ENCODE measurements around the gene TREH.

TREH gene

DNA sequence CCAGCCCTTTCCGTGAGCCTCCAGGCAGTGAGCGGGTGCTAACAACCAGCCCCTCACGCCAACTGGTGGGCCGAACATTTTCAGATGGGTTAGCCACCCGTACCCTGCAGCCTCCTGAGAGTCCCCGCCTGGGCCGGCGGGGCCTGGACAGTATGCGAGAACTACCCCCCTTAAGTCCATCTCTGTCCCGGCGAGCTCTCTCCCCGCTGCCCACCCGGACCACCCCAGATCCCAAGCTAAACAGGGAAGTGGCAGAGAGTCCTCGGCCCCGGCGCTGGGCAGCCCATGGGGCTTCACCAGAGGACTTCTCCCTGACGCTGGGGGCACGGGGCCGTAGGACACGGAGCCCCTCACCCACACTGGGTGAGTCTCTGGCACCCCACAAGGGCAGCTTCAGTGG lies 51.4 kb downstream of the TREH start:
- CTCF ChIA-PET: no interaction called here
- DNase-seq (ENCODE audit: low spot score): no peak
- POLR2A ChIA-PET (ENCODE audit: low non-redundant PET): no interaction called here
- peak overlapping the region; percentile 99 for H3K27ac ChIP-seq
- TF ChIP-seq, protein P1, sequence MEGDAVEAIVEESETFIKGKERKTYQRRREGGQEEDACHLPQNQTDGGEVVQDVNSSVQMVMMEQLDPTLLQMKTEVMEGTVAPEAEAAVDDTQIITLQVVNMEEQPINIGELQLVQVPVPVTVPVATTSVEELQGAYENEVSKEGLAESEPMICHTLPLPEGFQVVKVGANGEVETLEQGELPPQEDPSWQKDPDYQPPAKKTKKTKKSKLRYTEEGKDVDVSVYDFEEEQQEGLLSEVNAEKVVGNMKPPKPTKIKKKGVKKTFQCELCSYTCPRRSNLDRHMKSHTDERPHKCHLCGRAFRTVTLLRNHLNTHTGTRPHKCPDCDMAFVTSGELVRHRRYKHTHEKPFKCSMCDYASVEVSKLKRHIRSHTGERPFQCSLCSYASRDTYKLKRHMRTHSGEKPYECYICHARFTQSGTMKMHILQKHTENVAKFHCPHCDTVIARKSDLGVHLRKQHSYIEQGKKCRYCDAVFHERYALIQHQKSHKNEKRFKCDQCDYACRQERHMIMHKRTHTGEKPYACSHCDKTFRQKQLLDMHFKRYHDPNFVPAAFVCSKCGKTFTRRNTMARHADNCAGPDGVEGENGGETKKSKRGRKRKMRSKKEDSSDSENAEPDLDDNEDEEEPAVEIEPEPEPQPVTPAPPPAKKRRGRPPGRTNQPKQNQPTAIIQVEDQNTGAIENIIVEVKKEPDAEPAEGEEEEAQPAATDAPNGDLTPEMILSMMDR (conservative IDR thresholded peaks at IDR 0.05; ENCODE audit: low read depth): no peak

DNA sequence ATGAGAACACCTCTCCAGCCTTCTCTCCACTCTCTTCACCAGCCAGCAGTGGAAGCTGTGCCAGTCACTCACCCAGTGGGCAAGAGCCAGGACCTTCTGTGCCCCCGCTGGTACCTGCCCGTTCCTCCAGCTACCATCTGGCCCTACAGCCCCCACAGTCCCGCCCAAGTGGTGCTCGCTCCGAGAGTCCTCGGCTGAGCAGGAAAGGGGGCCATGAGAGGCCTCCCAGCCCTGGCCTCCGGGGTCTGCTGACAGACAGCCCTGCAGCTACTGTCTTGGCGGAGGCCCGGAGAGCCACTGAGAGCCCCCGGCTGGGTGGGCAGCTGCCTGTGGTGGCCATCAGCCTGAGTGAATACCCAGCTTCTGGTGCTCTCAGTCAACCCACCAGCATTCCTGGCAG lies 51.9 kb downstream of the TREH start:
- CTCF ChIA-PET: interaction anchor here (1.1 kb wide), 1 partner anchor 9 kb away, joined by 3 read pairs; no protein-coding TSS in a partner anchor
- no peak for DNase-seq (ENCODE audit: low spot score)
- POLR2A ChIA-PET (ENCODE audit: low non-redundant PET): no interaction called here

DNA sequence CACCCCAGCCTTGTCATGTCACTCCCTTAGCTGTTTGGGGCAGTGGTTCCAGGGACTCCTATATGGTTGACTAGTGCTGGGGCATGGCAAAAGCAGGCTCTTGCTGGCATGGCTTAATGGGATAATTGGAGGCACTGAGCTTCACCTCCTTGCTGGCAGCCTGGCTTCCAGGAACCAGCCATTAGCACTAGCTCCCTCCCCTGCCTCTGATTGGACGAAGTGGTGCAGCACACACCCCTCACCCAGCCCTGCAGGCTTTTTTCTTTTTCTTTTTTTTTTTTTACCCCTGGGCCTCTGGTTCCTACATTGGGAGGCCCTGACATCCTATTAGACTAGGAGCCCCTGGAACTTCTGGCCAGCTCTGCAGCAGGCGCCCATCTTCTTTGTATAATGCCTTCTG lies 53.5 kb downstream of the TREH start:
- DNase-seq (ENCODE audit: low spot score): no peak
- POLR2A ChIA-PET (ENCODE audit: low non-redundant PET): no interaction called here
- CTCF ChIA-PET: interaction anchor here (0.7 kb wide), 1 partner anchor 15 kb away, joined by 3 read pairs; no protein-coding TSS in a partner anchor
- TF ChIP-seq, protein P1 (conservative IDR thresholded peaks at IDR 0.05; ENCODE audit: low read depth): no peak
- peak overlapping the region; percentile 99 for H3K27ac ChIP-seq

More for the DNA sequence above, 51.9 kb downstream of the TREH start:
- H3K27ac ChIP-seq: peak overlapping the region; percentile 99
- TF ChIP-seq, protein P1 (conservative IDR thresholded peaks at IDR 0.05; ENCODE audit: low read depth): no peak

DNA sequence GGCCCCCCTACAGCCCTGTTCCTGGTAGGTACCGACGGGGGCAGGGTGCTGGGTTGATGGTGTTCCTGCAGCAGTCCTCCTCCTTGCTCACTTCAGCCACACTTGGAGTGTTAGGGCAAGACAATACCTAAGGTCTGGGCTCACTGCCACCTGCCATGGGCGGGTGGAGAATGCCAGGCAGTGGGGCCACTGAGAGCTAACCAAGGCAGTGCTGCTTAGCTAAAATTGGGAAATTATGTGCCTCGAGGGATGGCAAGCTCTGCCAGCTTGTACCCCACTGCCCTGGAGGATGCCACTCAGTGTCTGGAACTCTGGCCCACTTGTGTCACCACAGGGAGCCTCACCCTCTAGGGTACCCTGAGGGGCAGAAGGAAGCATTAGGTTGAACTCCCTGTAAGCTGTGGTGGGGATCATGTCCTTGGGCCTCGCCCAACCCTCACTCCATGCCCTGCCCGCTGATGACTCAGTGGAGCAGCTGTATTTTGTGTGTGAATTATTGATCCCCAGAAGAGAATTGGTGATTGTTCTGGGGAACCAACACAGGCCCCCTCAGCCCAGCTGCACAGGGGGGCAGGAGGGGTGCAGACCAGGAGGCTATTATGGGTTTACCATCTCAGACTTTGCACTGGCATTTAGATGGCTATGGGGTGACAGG lies 54.3 kb downstream of the TREH start:
- ChIA-PET CTCF (interaction anchor here (0.7 to 0.9 kb wide), 2 partner anchors 9 to 16 kb away, joined by 3 to 5 read pairs; no protein-coding TSS in a partner anchor), POLR2A (ENCODE audit: low non-redundant PET) (interaction anchor here (0.5 kb wide), 1 partner anchor 16 kb away, joined by 3 read pairs; no protein-coding TSS in a partner anchor)
- TF ChIP-seq, protein P1 (conservative IDR thresholded peaks at IDR 0.05; ENCODE audit: low read depth): no peak
- H3K27ac ChIP-seq: peak overlapping the region; percentile 99
- no peak for DNase-seq (ENCODE audit: low spot score)

DNA sequence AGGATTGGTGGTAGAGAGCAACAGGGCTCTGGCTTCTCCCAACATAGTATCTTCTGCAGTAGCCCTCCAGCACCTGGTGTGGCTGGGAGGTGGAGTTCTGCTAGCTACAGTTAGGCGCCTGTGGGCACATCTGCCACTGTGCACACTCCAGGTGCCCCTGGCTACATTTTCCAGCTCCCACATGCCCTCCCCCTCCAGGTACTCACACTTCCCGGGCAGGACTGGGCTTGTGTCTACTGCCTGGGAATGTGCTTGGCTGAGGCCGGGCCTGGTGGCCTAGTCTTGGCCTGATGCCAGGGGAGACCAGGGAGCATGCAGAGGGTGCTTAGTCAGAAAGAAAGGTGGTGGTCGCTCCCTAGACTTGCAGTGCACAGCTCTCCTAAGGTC lies 56.2 kb downstream of the TREH start:
- ChIA-PET CTCF (interaction anchor here (0.8 to 1.0 kb wide), 3 partner anchors 14 to 18 kb away, joined by 3 to 5 read pairs (median 4); partner anchors contain the start of gene PHLDB1), POLR2A (ENCODE audit: low non-redundant PET) (interaction anchor here (1.0 to 1.8 kb wide), 2 partner anchors 10 to 12 kb away, joined by 3 to 7 read pairs; no protein-coding TSS in a partner anchor)
- peak; percentile 94 for DNase-seq (ENCODE audit: low spot score)
- TF ChIP-seq, protein P1 (conservative IDR thresholded peaks at IDR 0.05; ENCODE audit: low read depth): no peak
- peak overlapping the region; percentile 99 for H3K27ac ChIP-seq

DNA sequence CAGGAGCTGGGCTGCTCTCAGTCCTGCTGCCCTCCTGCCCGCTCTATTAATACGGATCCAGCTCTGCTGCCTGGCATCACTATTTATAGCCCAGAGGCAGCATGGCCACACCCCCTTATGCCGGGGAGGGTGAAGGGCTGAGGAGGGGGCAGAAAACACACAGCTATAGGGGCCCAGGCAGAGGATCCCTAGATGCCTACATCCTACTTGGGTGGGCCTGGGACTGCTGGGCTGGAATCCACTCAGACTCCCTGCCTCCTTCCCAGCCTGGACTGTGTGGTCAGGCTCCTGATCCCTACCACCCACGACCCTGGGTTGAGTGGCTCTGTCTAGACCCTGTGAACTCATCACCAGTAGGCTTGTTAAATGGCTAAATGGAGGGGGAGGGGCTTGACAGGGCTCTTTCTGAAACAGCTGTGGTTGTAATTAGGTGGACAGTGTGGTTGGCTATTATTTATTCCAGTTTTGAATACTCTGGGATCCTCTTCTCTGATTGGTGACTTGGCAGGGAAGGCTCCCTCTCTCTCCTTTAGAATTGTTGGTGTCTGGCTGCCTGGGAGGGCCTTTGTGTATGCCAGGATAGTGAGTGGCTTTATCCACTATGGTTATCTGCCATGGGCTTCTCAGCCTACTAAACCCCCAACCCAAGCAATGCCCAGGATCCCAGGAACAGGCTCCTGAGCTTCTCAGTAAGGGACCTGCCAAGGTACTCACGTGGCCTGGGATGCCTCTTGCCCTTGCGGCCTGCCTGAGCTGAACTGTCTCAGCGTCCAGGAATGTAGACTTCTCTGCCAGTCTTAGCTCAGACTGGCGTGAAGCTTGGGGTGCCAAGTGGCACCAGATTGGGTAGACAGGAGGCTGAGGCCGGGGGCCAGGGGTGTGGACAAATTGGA lies 56.8 kb downstream of the TREH start:
- CTCF ChIA-PET: interaction anchor here (0.8 to 1.7 kb wide), 3 partner anchors 15 to 19 kb away, joined by 3 to 9 read pairs (median 4); partner anchors contain the start of gene PHLDB1
- peak overlapping the region; percentile 99 for H3K27ac ChIP-seq
- POLR2A ChIA-PET (ENCODE audit: low non-redundant PET): interaction anchor here (0.5 to 1.8 kb wide), 4 partner anchors 9 to 73 kb away, joined by 3 to 7 read pairs (median 3); no protein-coding TSS in a partner anchor
- DNase-seq (ENCODE audit: low spot score): peak; percentile 86
- TF ChIP-seq, protein P1 (conservative IDR thresholded peaks at IDR 0.05; ENCODE audit: low read depth): no peak

Measured in RWPE1 (cell line).